GM19324 (cell line): ENCODE measurements around the gene LPP.
A peak's percentile ranks its signal among the peaks of the same experiment; 100 is the strongest.
"Not testable (repeated sequence)": the region's sequence is repeated elsewhere in the genome, so short reads cannot be mapped to it uniquely, and the experiment has no call there.

ENCODE experiments used
- ATAC-seq: cut with Tn5 transposase; IDR thresholded peaks from one replicate; pipeline ENCODE4 v1.9.1; 2021; ENCODE audit warnings: mild to moderate bottlenecking, moderate library complexity; ENCODE audit not compliant: unreplicated experiment, low FRiP score

The LPP gene, protein sequence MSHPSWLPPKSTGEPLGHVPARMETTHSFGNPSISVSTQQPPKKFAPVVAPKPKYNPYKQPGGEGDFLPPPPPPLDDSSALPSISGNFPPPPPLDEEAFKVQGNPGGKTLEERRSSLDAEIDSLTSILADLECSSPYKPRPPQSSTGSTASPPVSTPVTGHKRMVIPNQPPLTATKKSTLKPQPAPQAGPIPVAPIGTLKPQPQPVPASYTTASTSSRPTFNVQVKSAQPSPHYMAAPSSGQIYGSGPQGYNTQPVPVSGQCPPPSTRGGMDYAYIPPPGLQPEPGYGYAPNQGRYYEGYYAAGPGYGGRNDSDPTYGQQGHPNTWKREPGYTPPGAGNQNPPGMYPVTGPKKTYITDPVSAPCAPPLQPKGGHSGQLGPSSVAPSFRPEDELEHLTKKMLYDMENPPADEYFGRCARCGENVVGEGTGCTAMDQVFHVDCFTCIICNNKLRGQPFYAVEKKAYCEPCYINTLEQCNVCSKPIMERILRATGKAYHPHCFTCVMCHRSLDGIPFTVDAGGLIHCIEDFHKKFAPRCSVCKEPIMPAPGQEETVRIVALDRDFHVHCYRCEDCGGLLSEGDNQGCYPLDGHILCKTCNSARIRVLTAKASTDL

DNA sequence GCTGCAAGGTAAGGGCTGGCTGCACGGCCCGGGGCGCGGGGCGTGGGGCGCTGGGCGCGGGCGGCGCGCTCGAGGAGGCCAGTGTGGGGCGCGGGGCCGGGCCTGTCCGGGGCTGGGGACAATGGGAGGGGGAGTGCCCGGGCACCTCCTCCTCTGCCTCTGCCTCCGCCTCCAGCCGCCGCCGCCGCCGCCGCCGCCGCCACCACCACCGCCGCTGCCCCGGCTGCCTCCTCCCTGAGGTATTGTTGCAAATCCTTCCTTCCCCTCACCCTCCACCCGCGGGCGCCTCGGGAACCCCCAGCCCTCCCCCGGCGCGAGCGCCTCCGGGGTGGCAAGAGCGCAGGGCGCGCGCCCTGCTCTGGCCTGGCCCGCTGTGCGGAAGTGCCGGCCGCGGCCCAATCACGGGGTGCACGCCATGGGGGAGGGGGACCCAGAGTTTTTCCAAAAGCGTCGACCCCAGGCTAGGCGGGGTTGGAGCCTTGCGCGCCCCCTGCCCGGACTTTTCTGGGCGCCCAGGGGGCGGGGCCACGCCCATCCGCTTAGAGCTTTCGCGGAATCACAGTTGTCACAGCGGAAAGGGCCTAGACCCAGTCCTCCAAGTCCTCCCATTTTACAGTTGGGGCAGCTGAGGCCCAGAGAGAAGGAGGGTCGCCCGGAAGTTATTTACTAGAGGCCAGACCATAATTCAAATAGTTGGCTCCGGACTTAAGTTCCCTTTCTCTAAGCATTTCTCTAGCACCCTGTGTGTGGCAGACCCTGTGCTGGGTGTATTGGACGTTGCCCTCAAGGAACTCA, at the start of gene LPP:
LPP (plus strand) TSS at position 144 of the 795 bp plus-strand sequence. CDS start 251,964 bp downstream, outside the sequence.
- peak; percentile 88 for ATAC-seq

DNA sequence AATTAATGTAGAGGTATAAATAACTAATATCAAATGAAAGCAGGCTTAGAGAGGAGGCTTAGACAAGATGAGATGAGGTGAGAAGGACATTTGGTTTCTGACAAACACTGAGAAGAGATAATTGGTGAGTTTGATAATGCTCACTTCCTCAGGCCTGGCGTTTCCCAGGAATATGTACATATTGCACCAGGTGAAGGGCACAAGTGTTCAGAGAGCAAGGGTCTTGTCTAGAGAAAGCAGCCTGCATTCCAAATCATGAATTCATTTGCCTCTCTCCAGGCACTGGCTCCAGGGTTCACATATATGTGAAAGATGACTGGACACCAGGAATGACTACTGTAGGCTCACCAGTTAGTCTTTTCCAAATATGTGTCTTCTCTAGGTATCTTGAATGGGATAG, 48.0 kb upstream of the LPP start:
- no peak for ATAC-seq

DNA sequence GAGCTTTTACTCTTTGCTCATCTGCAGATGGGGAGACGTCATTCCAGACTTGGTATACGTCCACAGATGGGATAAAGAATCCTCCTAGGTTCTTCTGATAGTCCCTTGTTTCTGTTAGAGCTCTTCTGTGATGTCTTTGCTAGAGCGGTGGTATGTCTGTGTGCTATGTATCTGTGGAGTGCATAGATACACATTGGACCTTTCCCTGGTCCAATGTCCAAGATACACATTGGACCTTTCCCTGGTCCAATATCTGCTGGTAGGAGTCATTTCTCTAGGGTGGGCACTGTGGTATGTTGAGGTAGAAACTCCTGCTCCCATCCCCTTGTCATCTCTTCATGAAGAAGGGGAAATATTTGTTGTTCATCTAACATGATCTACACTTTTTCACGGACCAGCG, 47.5 kb upstream of the LPP start:
- no peak for ATAC-seq

DNA sequence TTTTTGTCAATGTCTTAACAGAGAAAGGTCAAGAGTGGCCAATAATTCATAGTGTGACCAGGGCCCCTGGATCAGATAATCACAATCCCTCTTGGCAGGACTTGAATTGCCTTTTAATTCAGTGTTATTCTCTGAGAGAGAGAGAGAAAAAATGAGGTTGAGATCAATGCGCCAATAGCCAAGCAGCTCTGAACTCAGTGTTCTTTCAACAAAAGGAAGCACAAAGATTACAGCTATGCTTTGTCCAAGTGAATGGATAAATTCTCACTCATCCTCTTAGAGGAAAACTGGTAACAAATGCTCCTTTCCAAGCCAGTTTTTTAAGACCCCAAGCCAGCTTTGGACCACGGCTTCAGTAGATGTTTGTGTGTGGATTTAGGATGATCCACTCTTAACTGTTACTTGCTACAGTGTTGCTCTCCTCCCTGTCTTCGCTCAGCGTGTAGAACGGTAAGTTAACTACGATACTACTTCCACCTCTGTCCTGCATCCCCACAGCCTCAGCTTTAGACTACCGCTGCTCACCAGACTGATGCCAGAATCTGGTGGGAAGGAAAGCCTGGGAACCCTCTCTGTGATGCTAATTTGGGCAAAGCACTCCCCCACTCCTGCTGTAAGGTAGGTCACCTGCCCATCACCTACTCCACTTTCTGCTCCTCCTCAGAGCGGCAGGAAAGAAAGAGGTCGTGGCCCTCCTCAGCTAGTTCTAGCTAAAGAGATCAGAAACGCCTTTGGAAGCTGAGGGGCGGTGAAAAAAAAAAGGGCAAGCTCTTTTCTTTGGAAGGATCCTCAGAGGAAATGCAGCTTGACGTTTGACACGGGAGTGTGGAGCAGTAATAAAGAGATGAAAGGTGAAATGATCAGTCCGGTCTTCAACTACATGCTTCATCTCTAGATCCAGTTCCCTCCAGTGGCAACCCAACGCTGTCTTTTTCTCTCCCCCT, 46.8 kb upstream of the LPP start:
- no peak for ATAC-seq

DNA sequence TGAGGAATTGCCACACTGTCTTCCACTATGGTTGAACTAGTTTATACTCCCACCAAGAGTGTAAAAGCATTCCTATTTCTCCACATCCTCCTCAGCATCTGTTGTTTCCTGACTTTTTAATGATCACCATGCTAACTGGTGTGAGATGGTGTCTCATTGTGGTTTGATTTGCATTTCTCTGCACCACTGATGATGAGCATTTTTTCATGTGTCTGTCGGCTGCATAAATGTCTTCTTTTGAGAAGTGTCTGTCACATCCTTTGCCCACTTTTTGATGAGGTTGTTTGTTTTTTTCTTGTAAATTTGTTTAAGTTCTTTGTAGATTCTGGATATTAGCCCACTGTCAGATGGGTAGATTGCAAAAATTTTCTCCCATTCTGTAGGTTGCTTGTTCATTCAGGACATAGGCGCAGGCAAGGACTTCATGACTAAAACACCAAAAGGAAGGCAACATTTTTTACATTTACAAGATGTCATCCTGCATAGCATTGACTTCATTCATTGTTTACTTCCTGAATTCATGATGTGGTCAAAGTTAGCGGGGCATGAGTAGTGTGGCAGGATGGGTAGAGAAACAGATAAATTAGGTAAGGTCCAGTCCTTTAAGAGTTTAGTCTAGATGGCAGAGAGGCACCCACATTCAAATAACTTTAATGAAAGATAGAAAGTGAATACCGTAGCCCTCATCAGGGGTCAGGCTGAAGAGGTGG, 45.1 kb upstream of the LPP start:
- no peak for ATAC-seq

GRCh38 chr3:188111002-188111584, 42.9 kb upstream of the LPP start:
- no peak for ATAC-seq

GRCh38 chr3:188113756-188114155, 40.2 kb upstream of the LPP start:
- no peak for ATAC-seq

GRCh38 chr3:188119846-188120245, 34.1 kb upstream of the LPP start:
- no peak for ATAC-seq

DNA sequence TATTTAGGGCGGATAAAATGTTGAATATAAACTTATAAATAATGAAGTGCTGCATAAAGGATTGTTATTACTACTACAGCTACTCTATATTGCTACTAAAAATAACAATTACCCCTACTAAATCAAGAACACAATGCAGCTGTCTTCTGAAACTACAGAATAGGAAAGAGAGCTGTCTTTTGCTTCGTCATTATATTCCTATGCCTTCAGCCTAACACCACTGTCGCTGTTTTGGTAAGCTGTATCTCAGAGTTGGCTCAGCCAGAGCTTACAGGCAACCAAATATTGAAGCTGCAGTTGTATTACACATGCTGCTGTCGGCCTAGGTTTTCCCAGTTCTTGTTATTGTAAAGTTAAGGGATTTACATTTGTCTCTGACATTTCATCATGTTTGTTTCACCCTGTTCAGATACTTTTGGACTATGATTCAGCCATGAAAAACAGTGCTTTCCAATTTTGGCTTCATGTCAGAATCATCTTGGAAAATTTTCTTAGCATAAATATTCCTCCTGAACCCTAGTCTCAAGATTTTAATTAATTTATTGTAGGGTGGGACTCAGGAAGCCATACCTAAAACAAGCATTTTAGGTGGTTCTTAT, 31.3 kb upstream of the LPP start:
- ATAC-seq = no peak

- ATAC-seq = no peak
Observed at GRCh38 chr3:188123170-188123905, 30.6 kb upstream of the LPP start.

DNA sequence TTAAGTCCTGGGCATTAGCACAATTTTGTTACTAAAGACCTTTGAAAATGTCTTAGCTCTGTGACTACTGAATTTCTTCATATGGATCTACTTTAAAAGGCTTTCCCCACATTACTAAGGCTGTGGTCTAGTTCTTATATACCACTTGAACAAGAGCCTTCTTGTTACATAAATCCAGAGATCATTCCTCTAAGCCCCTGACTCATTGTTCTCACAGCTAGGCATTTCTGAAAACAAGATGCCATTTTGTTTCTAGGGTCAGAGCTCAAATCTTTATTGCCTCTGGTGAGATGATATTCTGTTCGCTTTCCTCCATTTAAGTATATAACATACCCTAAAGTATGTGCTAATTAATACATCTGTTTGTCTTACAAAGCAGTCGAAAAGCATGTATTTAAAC, 29.8 kb upstream of the LPP start:
- no peak for ATAC-seq

DNA sequence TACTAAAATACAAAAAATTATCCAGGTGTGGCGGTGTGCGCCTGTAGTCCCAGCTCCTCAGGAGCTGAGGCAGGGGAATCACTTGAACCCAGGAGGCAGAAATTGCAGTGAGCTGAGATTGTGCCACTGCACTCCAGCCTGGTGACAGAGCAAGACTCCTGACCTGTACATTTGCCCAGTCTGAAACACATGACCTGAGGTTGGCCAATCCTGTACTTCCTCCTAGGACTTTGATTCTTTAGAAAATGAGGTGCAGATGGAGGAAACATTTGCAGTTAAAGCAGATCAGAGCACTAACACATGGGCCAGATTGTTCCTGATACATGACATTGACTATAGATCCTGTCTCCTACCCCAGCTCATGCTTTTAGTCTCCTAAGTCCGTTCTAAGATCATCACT, 28.9 kb upstream of the LPP start:
- ATAC-seq = no peak

- ATAC-seq = no peak
Observed at GRCh38 chr3:188126276-188126675, 27.7 kb upstream of the LPP start.

DNA sequence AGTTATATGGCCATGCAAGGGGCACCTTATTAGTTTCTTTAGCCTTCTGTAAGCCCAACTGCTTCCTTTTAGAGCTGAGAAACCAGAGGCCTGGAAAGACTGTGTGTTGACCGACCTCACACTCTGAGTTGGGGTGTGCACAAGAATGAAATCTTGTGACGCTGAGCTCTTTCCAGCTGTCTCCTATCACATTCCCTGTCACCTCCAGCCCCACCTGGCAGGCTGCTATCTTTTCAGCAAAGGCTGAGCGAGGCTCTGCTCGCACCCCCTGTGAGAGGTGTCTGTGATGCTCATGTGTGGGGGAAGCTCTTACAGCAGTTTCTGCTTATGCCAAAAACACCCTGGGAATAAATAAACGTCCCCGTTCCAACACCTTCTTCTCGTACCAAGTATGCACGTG, 27.0 kb upstream of the LPP start:
- no peak for ATAC-seq

DNA sequence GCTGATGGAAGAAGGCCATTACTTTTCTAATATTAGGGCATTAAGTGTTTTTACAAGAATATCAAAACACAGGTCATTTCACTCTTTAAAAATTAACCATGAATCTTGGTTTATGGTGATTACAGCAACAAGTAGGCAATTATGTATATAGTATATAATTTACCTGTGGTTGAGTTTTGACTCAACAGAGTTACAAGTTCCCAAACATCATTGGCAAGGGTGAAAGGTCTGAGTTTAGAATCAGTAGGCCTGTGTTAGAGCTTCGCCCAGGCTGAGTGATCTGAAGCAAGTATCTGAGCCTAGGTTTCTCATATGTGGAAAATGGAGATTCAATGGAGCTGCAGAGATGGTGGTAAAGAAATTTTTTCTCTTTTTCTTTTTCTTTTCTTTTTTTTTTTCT, 25.1 kb upstream of the LPP start:
- no peak for ATAC-seq

DNA sequence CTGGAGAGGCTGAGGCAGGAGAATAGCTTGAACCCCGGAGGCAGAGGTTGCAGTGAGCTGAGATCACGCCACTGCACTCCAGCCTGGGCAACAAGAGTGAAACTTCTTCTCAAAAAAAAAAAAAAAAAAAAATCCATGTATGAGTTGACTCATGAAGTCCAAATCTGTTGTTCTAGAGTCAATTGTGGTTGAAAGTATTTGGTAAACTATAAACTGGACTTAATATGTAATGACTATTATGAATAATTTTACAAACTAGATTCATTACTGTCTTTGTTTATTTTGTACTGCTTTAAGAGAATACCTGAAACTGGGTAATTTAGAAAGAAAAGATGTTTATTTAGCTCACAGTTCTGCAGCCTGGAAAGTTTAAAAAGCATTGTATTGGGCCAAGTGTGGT, 22.9 kb upstream of the LPP start:
- ATAC-seq = not testable (repeated sequence)

- ATAC-seq = no peak
Observed at GRCh38 chr3:188133219-188133618, 20.7 kb upstream of the LPP start.

DNA sequence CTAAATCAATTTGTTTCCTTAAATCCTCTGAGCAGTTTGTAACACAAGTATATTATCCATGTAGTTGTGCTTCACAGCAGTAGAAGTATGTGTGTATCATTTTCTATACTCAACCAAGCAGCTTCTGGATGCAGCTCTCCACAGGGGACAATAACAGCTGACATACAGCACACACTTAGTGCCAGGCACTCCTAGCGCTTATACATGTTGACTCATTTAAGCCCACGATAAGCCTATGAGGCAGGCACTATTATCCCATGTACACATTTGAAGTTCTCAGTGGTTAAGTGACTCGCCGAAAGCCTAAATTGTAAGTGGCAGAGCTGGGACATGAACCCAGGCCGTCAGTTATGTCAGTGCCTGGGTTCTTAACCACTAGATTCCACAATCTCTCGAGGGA, 20.3 kb upstream of the LPP start:
- ATAC-seq = no peak
